ENCODE measurements around the gene CMTM4. TPM values are rescaled to one million over a fixed set of nuclear protein-coding genes. Genes with fewer than 3 reads are reported as not detected.

Gene CMTM4
- total and polyA plus RNA-seq, 2 of the 4 experiments (the other 2 are of a cell fraction) = 9.0 to 14.5 TPM

GRCh38 chr16:66616169-66616568 is 80.4 kb downstream of the CMTM4 start:
- H3K79me1 ChIP-seq (ENCODE audit: low read depth in 1 of 2, low read length in 2 of 2) = 0 out of 4 replicates have a peak, but pooled peaks cover 0 to 6% of the 10 kb centered on the region in 2 experiments
- peaks cover 37% of the 10 kb centered on the region for H3K4me1 ChIP-seq (ENCODE audit: control insufficient read depth, insufficient read depth, low read length)
- peak overlapping the region; percentile 54 for H2BK20ac ChIP-seq (ENCODE audit: low read depth, low read length)
- peak overlapping the region; percentile 81 for H3K23ac ChIP-seq (ENCODE audit: low read depth, low read length)
- H4K20me1 ChIP-seq (ENCODE audit: insufficient read depth, low read length) = peaks cover 9% of the 10 kb centered on the region; the same call in 1 of the 2 replicates
- no peak overlapping the region for H3K4me3 ChIP-seq (ENCODE audit: insufficient read depth, low read depth, low read length)
- no peaks in the 10 kb centered on the region for H3K27me3 ChIP-seq (ENCODE audit: control insufficient read depth, insufficient read depth, low read length)
- H2AK9ac ChIP-seq (replicated peaks; ENCODE audit: low read depth, low read length, poor library complexity) = peak overlapping the region; percentile 53
- H4K91ac ChIP-seq (ENCODE audit: insufficient read depth, low read depth, low read length) = peak overlapping the region; percentile 82
- peaks cover 30% of the 10 kb centered on the region for H3K36me3 ChIP-seq (ENCODE audit: control insufficient read depth, insufficient read depth, low read length)
- H3K9me3 ChIP-seq (ENCODE audit: control insufficient read depth, insufficient read depth, low read length) = no peaks in the 10 kb centered on the region
- TF ChIP-seq, protein P1, sequence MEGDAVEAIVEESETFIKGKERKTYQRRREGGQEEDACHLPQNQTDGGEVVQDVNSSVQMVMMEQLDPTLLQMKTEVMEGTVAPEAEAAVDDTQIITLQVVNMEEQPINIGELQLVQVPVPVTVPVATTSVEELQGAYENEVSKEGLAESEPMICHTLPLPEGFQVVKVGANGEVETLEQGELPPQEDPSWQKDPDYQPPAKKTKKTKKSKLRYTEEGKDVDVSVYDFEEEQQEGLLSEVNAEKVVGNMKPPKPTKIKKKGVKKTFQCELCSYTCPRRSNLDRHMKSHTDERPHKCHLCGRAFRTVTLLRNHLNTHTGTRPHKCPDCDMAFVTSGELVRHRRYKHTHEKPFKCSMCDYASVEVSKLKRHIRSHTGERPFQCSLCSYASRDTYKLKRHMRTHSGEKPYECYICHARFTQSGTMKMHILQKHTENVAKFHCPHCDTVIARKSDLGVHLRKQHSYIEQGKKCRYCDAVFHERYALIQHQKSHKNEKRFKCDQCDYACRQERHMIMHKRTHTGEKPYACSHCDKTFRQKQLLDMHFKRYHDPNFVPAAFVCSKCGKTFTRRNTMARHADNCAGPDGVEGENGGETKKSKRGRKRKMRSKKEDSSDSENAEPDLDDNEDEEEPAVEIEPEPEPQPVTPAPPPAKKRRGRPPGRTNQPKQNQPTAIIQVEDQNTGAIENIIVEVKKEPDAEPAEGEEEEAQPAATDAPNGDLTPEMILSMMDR (conservative IDR thresholded peaks at IDR 0.05; ENCODE audit: low read depth, low read length) = no peak
- TF ChIP-seq FOS (IDR thresholded peaks at IDR 0.05; ENCODE audit: low read depth, low read length) (no peak), RAD21 (IDR thresholded peaks at IDR 0.05; ENCODE audit: low read length) (no peak), MAZ (IDR thresholded peaks at IDR 0.05; ENCODE audit: borderline replicate concordance, low read depth, low read length) (no peak), POLR2A (IDR thresholded peaks at IDR 0.05; ENCODE audit: low read depth, low read length) (no peak), MXI1 (IDR thresholded peaks at IDR 0.05; ENCODE audit: borderline replicate concordance, low read depth, low read length) (no peak), RCOR1 (IDR thresholded peaks at IDR 0.05; ENCODE audit: insufficient replicate concordance, low read length) (no peak), BHLHE40 (IDR thresholded peaks at IDR 0.05; ENCODE audit: low read depth, low read length) (no peak), MAFK (IDR thresholded peaks at IDR 0.05; ENCODE audit: low read depth, low read length) (no peak), CEBPB (IDR thresholded peaks at IDR 0.05; ENCODE audit: low read depth, low read length) (no peak), NFE2L2 (IDR thresholded peaks at IDR 0.05; ENCODE audit: low read depth, low read length) (no peak), RFX5 (IDR thresholded peaks at IDR 0.05; ENCODE audit: low read depth, low read length) (no peak), CHD1 (IDR thresholded peaks at IDR 0.05; ENCODE audit: low read depth, low read length) (no peak), SMC3 (IDR thresholded peaks at IDR 0.05; ENCODE audit: low read depth, low read length) (no peak)
- TF ChIP-seq, protein P2, sequence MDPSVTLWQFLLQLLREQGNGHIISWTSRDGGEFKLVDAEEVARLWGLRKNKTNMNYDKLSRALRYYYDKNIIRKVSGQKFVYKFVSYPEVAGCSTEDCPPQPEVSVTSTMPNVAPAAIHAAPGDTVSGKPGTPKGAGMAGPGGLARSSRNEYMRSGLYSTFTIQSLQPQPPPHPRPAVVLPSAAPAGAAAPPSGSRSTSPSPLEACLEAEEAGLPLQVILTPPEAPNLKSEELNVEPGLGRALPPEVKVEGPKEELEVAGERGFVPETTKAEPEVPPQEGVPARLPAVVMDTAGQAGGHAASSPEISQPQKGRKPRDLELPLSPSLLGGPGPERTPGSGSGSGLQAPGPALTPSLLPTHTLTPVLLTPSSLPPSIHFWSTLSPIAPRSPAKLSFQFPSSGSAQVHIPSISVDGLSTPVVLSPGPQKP (IDR thresholded peaks at IDR 0.05; ENCODE audit: borderline replicate concordance, low read depth, low read length) = no peak
- TF ChIP-seq, protein P3, sequence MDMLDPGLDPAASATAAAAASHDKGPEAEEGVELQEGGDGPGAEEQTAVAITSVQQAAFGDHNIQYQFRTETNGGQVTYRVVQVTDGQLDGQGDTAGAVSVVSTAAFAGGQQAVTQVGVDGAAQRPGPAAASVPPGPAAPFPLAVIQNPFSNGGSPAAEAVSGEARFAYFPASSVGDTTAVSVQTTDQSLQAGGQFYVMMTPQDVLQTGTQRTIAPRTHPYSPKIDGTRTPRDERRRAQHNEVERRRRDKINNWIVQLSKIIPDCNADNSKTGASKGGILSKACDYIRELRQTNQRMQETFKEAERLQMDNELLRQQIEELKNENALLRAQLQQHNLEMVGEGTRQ (IDR thresholded peaks at IDR 0.05; ENCODE audit: low read depth, low read length) = no peak
- dilution Hi-C loops (cut with HindIII; ENCODE audit: low sequenced_read_pairs, unreplicated experiment) = no loop called here
- BruUV-seq (replicated peaks) = no TSS peak
- H3K4ac ChIP-seq (ENCODE audit: low read depth, low read length) = peak overlapping the region; percentile 68
- no peak overlapping the region for H3K9ac ChIP-seq (ENCODE audit: low read depth, low read length)
- peaks cover 27% of the 10 kb centered on the region for H3K9me1 ChIP-seq (ENCODE audit: insufficient read depth, low read length)
- H2AK5ac ChIP-seq (ENCODE audit: low read depth, low read length) = peak overlapping the region; percentile 95
- in situ Hi-C loops (cut with MboI; ENCODE audit: low sequenced_read_pairs) = no loop called here
- peak overlapping the region; percentile 30; the same call in 1 of the 2 replicates for H3K4me2 ChIP-seq (ENCODE audit: low read depth, low read length)
- DNase-seq (no peak), ATAC-seq (ENCODE audit: low read depth) (no peak)
- ChIA-PET POLR2A (ENCODE audit: unreplicated experiment) (no interaction called here), CTCF (no interaction called here)
- H2BK5ac ChIP-seq (ENCODE audit: low read depth, low read length, poor library complexity, severe bottlenecking) = peak overlapping the region; percentile 69
- peak overlapping the region; percentile 89 for H3K18ac ChIP-seq (ENCODE audit: low read depth, low read length)
- peak overlapping the region; percentile 75; the same call in 1 of the 2 replicates for H3K27ac ChIP-seq (ENCODE audit: insufficient read depth, low read length)
- peak overlapping the region; percentile 79 for H2BK120ac ChIP-seq (ENCODE audit: low read depth, low read length)
- peak overlapping the region; percentile 67; the same call in 2 of the 3 replicates for H2BK15ac ChIP-seq (ENCODE audit: low read depth, low read length)
- peak overlapping the region; percentile 46 to 64; a peak in 2 of 4 replicates for H4K8ac ChIP-seq (ENCODE audit: low read depth in 2 of 2, low read length in 2 of 2)
- intact Hi-C loops (cut with micrococcal nuclease) = no loop called here
- H2AFZ ChIP-seq (replicated peaks; ENCODE audit: low read length, poor library complexity) = no peak overlapping the region
- no peak overlapping the region for H3K56ac ChIP-seq (ENCODE audit: extremely low read depth, insufficient read depth, low read length)
- H3K14ac ChIP-seq (replicated peaks; ENCODE audit: low read depth, low read length) = peak overlapping the region; percentile 70
- WGBS, 2 experiments (ENCODE audit: extremely low coverage in 2 of 2, insufficient read length in 1 of 2) = no CpG with 5 or more reads among the region's 4 CpGs
- H4K5ac ChIP-seq (ENCODE audit: low read depth, low read length) = peak overlapping the region; percentile 70

All from IMR-90 (cell line).